GM12872 (cell line): ENCODE data around the gene GALNS.

Experiments used
- CTCF ChIP-seq: IDR thresholded peaks from 3 replicates; pipeline ENCODE4 v1.5.1; 2011; ENCODE audit warnings: low read depth, mild to moderate bottlenecking, low read length, moderate library complexity; ENCODE audit not compliant: insufficient read depth

Gene GALNS

GRCh38 chr16:88827727-88828126 lies 29.0 kb downstream of the GALNS start:
- no peak for TF ChIP-seq CTCF

GRCh38 chr16:88826070-88826840 lies 30.5 kb downstream of the GALNS start:
- TF ChIP-seq CTCF = no peak

- no peak for TF ChIP-seq CTCF
Measured at GRCh38 chr16:88825146-88825545, 31.6 kb downstream of the GALNS start.

GRCh38 chr16:88824256-88825077 lies 32.3 kb downstream of the GALNS start:
- no peak for TF ChIP-seq CTCF

GRCh38 chr16:88822281-88823040 lies 34.3 kb downstream of the GALNS start:
- no peak for TF ChIP-seq CTCF

- TF ChIP-seq CTCF = no peak
Measured at GRCh38 chr16:88821168-88821850, 35.4 kb downstream of the GALNS start.
